ENCODE results near the gene PRSS57.
A peak's percentile ranks its signal among the peaks of the same experiment; 100 is the strongest.
"Not testable (repeated sequence)": the region's sequence is repeated elsewhere in the genome, so short reads cannot be mapped to it uniquely, and the experiment has no call there.

Gene PRSS57

GRCh38 chr19:674282-675151 lies 20.7 kb downstream of the PRSS57 start:
- peak in 20 of 51 donors; percentile 8 to 64 (median 26) for DNase-seq

DNA sequence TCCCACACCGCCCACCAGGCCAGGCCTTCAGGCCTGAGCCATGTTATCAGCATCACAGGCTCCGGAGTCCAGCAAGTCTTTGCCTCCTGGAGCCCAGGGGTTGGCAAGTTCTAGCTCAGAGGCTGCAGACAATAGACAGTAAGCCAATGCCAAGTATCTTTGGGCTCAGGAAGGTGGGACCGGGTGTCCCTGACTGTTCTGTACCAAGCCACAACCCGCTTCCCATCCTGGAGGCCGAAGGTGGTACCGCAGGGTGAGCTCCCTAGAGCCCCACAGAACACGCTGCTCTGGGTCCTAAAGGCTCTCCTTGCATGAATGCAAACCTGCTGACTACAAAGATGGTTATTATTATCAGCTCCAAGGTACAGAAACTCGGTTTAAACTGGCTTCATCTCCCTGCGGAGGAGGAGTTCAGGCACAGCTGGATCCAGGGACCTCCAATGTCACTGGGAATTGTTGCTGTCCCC lies 24.6 kb downstream of the PRSS57 start:
- DNase-seq = no peak

DNA sequence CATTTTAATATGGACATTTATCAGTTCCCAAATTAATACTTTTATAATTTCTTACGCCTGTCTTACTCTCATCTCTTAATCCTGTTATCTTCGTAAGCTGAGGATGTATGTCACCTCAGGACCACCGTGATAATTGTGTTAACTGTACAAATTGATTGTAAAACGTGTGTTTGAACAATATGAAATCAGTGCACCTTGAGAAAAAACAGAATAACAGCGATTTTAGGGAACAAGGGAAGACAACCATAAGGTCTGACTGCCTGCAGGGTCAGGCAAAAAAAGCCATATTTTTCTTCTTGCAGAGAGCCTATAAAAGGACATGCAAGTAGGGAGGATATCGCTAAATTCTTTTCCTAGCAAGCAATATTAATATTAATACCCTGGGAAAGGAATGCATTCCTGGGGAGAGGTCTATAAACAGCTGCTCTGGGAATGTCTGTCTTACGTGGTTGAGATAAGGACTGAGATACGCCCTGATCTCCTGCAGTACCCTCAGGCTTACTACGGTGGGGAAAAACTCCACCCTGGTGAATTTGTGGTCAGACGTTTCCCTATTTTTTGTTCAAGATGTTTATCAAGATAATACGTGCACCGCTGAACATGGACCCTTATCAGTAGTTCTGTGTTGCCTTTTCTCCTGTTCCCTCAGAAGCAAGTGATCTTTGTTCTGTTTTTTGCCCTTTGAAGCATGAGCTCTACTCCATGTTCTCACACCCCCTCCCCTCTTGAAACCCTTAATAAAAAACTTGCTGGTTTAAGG lies 26.4 kb downstream of the PRSS57 start:
- not testable (repeated sequence) for DNase-seq

GRCh38 chr19:666985-667573 lies 28.2 kb downstream of the PRSS57 start:
- DNase-seq = not testable (repeated sequence)

DNA sequence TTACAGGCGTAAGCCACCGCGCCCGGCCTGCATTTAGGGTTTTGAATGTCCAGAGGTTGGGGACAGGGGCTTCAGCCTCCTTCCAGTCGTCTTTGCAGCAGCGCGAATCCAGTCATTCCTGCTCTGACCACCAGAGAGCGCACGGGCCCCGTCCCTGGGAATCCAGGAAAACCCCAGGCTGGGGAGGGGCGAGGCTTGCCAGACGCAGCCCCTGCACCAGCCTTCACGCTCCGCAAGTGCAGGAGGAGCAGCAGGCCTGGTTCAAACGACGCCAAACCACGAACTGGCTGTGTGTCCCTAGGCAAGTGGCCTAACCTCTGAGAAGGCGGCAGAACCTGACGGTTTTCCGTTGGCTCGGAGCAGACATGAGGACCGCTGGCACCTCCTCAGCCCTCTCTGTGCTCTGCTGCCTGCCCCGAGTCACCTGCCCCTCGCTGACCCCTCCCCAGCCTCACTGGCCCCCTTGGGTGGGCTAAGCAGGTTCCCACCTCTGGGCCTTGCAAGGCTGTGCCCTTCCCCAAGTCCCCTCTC lies 30.3 kb downstream of the PRSS57 start:
- DNase-seq = peak in 50 of 51 donors; percentile 15 to 83 (median 64)

DNA sequence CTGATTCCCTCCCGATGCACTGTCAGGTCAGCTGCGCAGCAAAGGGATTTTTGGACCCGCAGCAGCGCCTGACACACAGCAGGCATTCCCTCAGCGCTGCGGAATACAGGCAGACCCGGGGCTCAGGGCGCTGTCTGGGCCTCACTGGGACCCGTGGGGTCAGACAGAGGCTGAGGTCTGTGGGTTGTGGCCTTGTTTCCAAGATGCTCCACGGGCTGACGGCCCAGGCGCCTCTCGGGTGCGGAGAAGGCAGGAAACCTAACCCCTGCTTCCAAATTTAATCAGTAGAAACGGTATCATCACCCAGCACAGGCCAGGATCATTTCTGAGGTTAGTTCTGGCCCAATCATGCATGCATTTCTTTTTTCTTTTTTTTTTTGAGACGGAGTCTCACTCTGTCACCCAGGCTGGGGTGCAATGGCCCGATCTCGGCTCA lies 31.6 kb downstream of the PRSS57 start:
- DNase-seq = peak in 5 of 51 donors; percentile 49 to 71 (median 55)

- peak; percentile 44 to 94 (median 85) for DNase-seq
These were observed 32.1 kb downstream of the PRSS57 start, which contains the start of gene RNF126 for GRCh38 chr19:662962-663681. TSS of gene RNF126 (minus strand) at chr19:663214. CDS start at chr19:663121, 93 bp downstream.

DNA sequence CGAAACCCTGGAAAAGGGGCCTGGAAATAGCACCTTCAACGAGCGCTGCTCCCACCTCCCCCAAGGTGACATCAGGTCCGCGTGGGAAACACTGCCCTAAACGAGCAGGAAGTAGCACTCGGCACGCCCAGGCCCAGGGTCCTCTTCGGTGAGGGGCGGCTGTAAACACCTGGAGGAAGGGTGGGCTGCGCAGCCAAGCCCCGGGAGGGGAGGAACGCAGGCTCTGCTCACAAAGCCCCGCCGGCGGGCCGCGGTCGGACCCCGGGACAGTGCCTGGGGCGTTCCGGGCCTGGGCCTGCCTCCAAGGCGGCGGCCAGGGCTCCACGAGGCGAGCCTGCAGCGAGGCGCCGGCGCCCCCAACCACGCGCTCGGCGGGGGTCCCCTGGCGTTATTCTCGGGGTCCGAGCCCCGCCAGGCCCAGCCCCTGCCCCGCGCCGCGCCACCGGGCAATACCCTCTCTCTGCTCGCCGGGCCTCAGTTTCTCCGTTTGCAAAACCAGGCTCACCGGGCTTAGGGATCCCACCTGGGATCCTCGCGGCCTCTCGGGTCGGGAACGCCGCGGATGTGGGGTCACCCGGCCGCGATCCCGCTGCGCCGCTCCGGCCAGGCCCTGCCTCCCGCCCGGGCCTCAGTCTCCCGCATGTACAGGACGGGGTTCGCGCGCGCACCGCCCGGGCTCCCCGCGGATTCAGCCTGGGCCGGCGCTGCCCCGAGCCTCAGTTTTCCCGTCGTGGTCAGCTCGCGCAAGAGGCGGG lies 32.9 kb downstream of the PRSS57 start:
- DNase-seq = peak in 1 of 51 donors; percentile 60

DNA sequence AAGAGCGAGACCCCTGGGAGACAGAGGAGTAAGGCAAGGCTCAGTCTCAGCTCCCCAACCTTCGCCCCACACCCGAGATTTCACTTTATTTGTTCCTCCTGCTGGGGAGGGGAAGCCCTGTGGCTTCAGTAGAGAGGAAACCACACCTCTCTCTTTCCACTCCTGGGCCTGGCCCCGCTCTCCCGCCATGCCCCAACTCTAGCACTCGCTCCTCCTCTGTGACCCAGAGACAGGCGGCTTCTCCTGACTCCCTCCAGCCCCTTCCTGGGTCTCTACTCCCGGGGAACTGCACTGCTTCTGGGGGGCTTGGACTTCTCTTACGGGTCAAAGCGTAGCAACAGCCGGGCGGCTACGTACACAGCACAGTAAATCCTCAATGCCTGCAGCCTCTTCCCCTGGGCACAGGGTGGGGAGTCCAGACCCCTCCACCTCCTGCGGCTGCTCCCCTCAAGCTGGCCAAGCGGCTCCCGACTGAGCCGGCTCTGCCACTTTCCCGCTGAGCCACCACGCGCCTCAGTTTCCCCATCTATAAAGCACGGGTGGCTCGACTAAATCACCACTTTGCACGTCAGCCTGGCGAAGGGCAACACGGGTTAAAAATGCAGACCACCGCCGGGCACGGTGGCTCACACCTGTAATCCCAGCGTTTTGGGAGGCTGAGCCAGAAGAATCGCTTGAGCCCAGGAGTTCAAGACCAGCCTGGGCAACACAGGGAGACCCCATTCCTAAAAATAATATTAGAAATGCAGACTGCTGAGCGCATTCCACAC lies 33.6 kb downstream of the PRSS57 start:
- DNase-seq = no peak

- DNase-seq = no peak
These were observed 34.3 kb downstream of the PRSS57 start for GRCh38 chr19:660793-661426.

DNA sequence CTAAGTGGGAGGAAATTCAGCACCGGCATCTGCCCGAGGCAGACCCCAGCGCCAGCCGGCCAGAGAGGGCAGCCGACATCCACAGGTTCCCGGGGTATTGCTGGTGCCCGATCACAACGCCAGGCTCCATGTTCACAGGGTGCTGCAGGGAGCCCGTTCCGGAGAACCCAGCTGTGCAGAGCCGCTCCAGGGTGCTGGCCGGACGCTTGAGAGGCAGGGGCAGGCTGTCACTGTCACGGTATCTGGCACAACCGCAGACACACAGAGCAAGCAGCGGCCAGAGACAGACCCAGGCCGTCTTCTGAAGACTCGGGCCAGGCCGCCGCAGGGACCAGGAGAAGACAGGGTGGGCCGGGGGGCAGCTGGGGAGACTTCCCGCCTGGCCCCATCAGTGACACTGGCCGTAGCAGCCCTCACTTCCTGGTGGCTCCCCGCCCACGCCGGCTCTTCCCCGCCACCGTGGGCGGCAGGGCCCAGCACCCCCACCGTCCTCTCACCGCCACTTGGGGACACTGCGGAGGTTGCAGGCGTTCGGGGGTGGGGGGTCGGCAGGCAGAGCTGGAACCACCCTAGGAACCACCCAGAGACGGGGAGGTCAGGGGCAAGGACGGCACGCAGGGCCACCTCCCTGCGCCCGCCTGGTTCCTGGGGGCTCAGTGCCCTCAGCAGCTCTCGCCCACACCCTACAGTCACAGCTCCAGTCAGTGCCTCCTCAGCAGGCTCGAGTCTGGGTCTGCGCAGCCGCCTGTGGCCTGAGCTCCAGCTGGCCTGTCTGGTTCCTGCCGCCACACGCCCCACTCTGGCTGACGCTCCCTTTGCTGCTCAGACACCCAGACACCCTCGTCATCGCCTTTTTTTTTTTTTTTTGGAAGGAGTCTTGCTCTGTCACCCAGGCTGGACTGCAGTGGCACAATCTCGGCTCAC lies 36.1 kb downstream of the PRSS57 start:
- peak in 2 of 51 donors; percentile 18 to 57 for DNase-seq

DNA sequence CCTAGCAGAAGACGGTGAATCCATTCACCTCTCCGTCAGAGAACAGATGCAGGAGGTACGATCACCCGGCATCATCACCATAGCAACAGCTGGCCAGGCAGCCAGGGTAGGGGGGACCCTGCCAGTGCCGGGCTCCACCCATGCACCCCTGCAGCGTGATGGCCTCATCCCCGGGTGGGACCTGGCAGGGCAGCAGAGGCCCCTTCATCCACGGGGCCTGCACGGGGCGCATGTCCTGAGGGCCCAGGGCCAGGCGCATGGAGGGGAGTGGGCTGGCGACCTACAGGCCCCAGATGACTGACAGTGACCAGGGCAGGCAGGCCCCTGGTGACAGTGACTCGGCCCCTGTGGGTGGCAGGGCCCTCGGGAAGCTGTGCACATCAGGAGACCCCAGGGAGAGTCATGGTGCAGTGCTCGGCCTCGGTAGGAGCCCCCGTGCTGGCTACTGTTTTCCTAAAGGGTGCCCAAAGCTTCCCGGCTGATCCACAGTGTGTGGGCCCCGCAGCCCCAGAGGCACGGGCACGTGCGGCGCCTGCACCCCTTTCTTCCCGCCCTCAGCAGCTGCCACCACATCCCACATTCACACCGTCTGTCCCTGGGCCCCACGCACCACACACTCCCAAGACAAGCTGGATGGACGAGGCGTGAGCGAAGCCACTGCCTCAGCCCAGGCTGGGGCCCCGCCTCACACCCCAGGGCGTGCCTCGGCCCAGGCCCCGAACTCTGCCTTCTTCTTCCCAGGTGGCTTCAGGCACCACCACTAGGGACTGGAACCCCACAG lies 37.0 kb downstream of the PRSS57 start:
- peak in 1 of 51 donors; percentile 38 for DNase-seq

DNA sequence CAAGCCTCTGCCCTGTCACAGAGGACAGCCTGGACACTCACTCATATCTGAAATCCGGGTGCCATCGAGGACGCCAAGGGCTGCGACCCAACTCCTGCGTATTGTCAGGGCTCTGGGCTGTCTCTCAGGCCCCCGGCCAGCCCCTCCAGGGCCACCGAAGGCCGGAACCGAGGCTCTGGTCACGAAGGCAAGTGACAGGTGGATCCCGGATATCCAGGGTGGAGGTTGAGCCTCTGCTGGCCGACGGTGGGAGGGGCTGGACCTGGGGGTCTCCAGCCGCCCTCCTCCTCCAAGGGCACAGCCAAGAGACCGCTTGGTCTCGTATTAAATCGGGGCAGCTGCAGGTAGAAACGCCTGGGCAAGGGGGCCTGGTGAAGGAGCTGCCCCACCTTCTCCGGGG lies 37.6 kb downstream of the PRSS57 start:
- no peak for DNase-seq

DNA sequence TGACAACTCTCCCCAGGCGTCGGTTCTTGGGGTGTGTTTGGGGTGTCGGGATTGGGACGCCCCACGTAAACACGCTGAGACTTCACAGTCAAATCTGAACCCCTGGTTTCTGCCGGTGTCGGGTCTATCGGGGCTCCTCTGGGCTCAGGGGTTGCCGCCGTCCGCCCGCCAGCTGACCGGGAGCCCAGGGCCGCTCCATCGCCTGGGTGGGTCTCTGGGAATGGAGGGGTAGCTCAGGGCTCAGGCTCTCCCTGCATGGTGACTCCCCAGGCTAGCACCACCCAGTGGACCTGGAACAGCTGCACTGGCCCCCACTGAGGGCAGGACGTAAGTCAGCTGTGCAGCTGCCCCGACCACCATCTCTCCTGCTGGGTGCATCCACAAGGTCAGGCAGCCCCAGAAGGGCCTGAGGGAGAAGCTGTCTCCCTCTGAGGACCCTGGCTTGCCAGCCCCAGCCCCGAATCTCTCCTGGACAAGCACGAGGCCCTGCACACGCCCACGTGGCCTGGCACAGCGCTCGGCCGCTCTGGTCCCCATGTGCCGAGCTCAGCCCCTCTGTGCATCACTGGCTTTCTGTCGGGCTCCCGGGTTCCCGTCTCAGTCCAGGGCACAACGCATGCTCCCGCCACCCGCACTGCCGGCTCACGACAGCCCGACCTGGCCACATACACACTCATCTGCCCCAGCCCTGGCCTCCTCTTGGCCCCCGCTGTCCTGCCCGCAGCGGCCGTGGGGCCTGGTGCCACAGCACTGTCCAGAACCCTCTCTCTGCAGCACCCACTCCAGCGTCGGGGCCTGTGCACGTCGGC lies 38.3 kb downstream of the PRSS57 start:
- DNase-seq = no peak

- DNase-seq = no peak
These were observed 39.6 kb downstream of the PRSS57 start for GRCh38 chr19:655691-656090.

GRCh38 chr19:653425-653824 lies 41.8 kb downstream of the PRSS57 start:
- DNase-seq = no peak
